HepG2 (cell line): ENCODE data around the gene TOM1L2. TPM values are rescaled to one million over a fixed set of nuclear protein-coding genes. Genes with fewer than 3 reads are reported as not detected.

Source experiments
- ATAC-seq: fragments of 200-7000 bp; cut with Tn5 transposase; 3 replicates; pipeline ENCODE4 v1.9.1; 2020; ENCODE audit warnings: mild to moderate bottlenecking, moderate library complexity
- BruUV-seq: library from RNA; stranded (reverse); fragments of 400-500 nt; replicated peaks from 2 replicates; lab custom pipeline; 2021; lab: Mats Ljungman, UMichigan
- CTCF ChIA-PET: fragments of 300-600 bp; formaldehyde crosslinking; extraction: SDS; loops from one replicate; lab custom pipeline; 2021; ENCODE audit warnings: low total read pairs, inconsistent platforms, low intra/inter-chr PET ratio; lab: Yijun Ruan, JAX
- POLR2A ChIA-PET: fragments of 350-600 bp; sonication (Branson Sonifier 250); formaldehyde crosslinking; loops from one replicate; lab custom pipeline; 2020; ENCODE audit warnings: antibody characterized with exemption, inconsistent platforms; lab: Yijun Ruan, JAX
- DNase-seq: peaks from one replicate; pipeline ENCODE4 v3.0.0-alpha.2; 2015; ENCODE audit warnings: low spot score
- FAIRE-seq: peaks from 3 replicates; lab custom pipeline; 2011; peaks lifted over from hg19 to GRCh38; lab: Jason Lieb, UNC
- H2AFZ ChIP-seq: one replicate; pipeline ENCODE4 v1.6.1; 2011; ENCODE audit warnings: low read length, inconsistent platforms
- H3K27ac ChIP-seq: fragments of 300-600 bp; 3 replicates; pipeline ENCODE4 v1.8.0; 2011; ENCODE audit warnings: mixed run types, mild to moderate bottlenecking, mixed read lengths, low read length, inconsistent platforms; ENCODE audit not compliant: insufficient read depth; ENCODE audit errors: extremely low read length
- H3K27me3 ChIP-seq, 2 experiments: fragments of 200-600 bp in 1 of 2; 2 replicates in 1 of 2; 3 replicates in 1 of 2; pipeline versions ENCODE4 v1.6.0 to v1.8.0; 2011; ENCODE audit warnings: low read length in 2 of 2, mild to moderate bottlenecking in 2 of 2, moderate library complexity in 2 of 2, inconsistent platforms in 1 of 2; ENCODE audit not compliant: insufficient read depth in 2 of 2, control insufficient read depth in 1 of 2
- H3K36me3 ChIP-seq, 2 experiments: fragments of 200-600 bp in 1 of 2; replicated peaks in 1 of 2; 2 replicates in 1 of 2; 3 replicates in 1 of 2; pipeline versions ENCODE4 v1.5.1 to v1.8.0; 2011; ENCODE audit warnings: low read length in 2 of 2, inconsistent platforms in 1 of 2; ENCODE audit not compliant: insufficient read depth in 2 of 2, control insufficient read depth in 1 of 2
- H3K4me1 ChIP-seq: 2 replicates; pipeline ENCODE4 v1.5.1; 2012; ENCODE audit warnings: low read length, inconsistent platforms; ENCODE audit not compliant: insufficient read depth
- H3K4me2 ChIP-seq: 2 replicates; pipeline ENCODE4 v1.6.0; 2011; ENCODE audit warnings: low read depth, low read length, inconsistent platforms
- H3K4me3 ChIP-seq, 3 experiments: fragments of 200-600 bp in 1 of 3; sonication (generic), shearing (Covaris generic) in 1 of 3; replicated peaks in 1 of 3; 2 replicates each; pipeline ENCODE4 v1.5.1; 2011 to 2016; ENCODE audit warnings: low read length in 3 of 3, inconsistent platforms in 2 of 3, low read depth in 2 of 3, mild to moderate bottlenecking in 2 of 3, control low read depth in 1 of 3, mixed read lengths in 1 of 3; ENCODE audit not compliant: insufficient read depth in 1 of 3
- H3K79me2 ChIP-seq: one replicate; pipeline ENCODE4 v1.6.1; 2011; ENCODE audit warnings: low read length, inconsistent platforms; ENCODE audit not compliant: insufficient read depth
- H3K9ac ChIP-seq: 2 replicates; pipeline ENCODE4 v1.6.0; 2011; ENCODE audit warnings: mild to moderate bottlenecking, low read depth, low read length, inconsistent platforms; ENCODE audit not compliant: insufficient read depth
- H3K9me3 ChIP-seq: 2 replicates; pipeline ENCODE4 v1.5.1; 2012; ENCODE audit warnings: mild to moderate bottlenecking, low read length
- H4K20me1 ChIP-seq: 2 replicates; pipeline ENCODE4 v1.6.0; 2011; ENCODE audit warnings: inconsistent platforms, mild to moderate bottlenecking, low read length, moderate library complexity; ENCODE audit not compliant: insufficient read depth
- HNF1A ChIP-seq, 2 experiments: sonication (generic) in 1 of 2; formaldehyde crosslinking in 1 of 2; IDR thresholded peaks; 2 replicates each; pipeline versions ENCODE4 v1.4.0 to v1.6.1; 2016 to 2020; ENCODE audit warnings: borderline replicate concordance in 1 of 2, low read depth in 1 of 2, mild to moderate bottlenecking in 1 of 2, missing genetic modification reagents in 1 of 2
- KDM6A ChIP-seq: IDR thresholded peaks from 2 replicates; pipeline ENCODE4 v1.6.1; 2016; ENCODE audit warnings: low read depth
- RAD51 ChIP-seq: fragments of 450-650 bp; IDR thresholded peaks from 2 replicates; pipeline ENCODE4 v1.6.1; 2016; ENCODE audit warnings: borderline replicate concordance
- RFXAP ChIP-seq: sonication (generic); formaldehyde crosslinking; IDR thresholded peaks from 2 replicates; pipeline ENCODE4 v1.4.0; 2020; ENCODE audit warnings: missing genetic modification reagents, borderline replicate concordance
- SKIL ChIP-seq: sonication (generic); formaldehyde crosslinking; IDR thresholded peaks from 2 replicates; pipeline ENCODE4 v1.8.0; 2022; ENCODE audit warnings: missing genetic modification reagents, mild to moderate bottlenecking, moderate library complexity, borderline replicate concordance
- ZBTB1 ChIP-seq: sonication (generic); formaldehyde crosslinking; IDR thresholded peaks from 2 replicates; pipeline ENCODE4 v1.4.0; 2020; ENCODE audit warnings: missing genetic modification reagents, borderline replicate concordance
- ZKSCAN5 ChIP-seq: sonication (generic); formaldehyde crosslinking; IDR thresholded peaks from 2 replicates; pipeline ENCODE4 v1.5.1; 2020; ENCODE audit warnings: mild to moderate bottlenecking, missing genetic modification reagents
- ZNF562 ChIP-seq: sonication (generic); formaldehyde crosslinking; IDR thresholded peaks from 2 replicates; pipeline ENCODE4 v1.8.0; 2022; ENCODE audit warnings: missing genetic modification reagents, borderline replicate concordance
- WGBS: methylation state at CpG from one replicate; pipeline ENCODE4 v1.1.6; 2017; ENCODE audit warnings: low lambda C conversion rate; 5-methylcytosine and 5-hydroxymethylcytosine counted together
- in situ Hi-C: cut with HindIII; loops from 2 replicates; pipeline ENCODE4 v1.10.0; 2017; ENCODE audit warnings: low pct_unique_long_range_greater_than_20kb; ENCODE audit not compliant: extremely low pct_ligation_motif_present
- intact Hi-C: fragments of 100-400 bp; cut with micrococcal nuclease; formaldehyde crosslinking; loops from one replicate; pipeline ENCODE4 v1.10.0; 2022; ENCODE audit not compliant: unreplicated experiment
- polyA plus RNA-seq, 8 experiments: library from polyadenylated mRNA; depleted of rRNA in 3 of 8; stranded (reverse) in 7 of 8; unstranded in 1 of 8; fragments of >200 nt; fragmentation: Illumina TruSeq in 4 of 8; extraction: Trizol in 4 of 8; gene quantifications; 2 replicates each; pipeline versions ENCODE4 v1.2.1 to v1.2.3, GENCODE V29; 2011 to 2016; ENCODE audit warnings: low read depth in 4 of 8, missing spikeins in 1 of 8, mixed read lengths in 1 of 8; ENCODE audit not compliant: insufficient read depth in 1 of 8
- total RNA-seq, 5 experiments: library from RNA; depleted of rRNA; stranded (reverse); fragments of >200 nt; fragmentation: Illumina TruSeq; extraction: Trizol; gene quantifications; 2 replicates each; pipeline ENCODE4 v1.2.3, GENCODE V29; 2016; ENCODE audit warnings: low read depth in 1 of 5
- TF ChIP-seq, protein P1 (sequence below): conservative IDR thresholded peaks from 2 replicates; pipeline ENCODE4 v1.6.1; 2018; ENCODE audit warnings: missing genetic modification reagents

Gene TOM1L2
- total and polyA plus RNA-seq, 2 of the 13 experiments (the other 11 are each of a cell fraction or from before 2014, with no cell fraction given), result 4.7 to 7.4 TPM

DNA sequence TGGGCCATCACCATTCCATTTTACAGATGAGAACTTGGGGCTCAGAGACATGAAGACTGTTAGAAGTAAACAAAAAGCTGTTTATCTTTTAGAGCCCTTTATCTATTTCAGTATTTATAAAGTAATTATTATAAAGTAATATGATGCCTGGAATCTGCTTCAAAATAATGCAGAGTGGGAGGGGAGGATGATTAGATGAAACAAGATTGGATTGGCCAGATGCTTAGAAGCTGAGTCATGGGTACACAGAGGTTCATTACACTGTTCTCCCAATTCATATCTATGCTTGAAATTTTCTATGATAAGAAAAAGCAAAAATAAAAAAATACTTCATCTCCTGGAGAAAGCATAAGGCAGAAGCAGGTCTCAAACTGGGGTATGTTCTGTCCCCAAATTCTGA is 29.4 kb downstream of the TOM1L2 start:
- no peaks in the 10 kb centered on the region for H3K27me3 ChIP-seq
- H3K9ac ChIP-seq, result no peak overlapping the region
- intact Hi-C loops (no loop called here), in situ Hi-C loops (no loop called here)
- H4K20me1 ChIP-seq, result no peaks in the 10 kb centered on the region
- H3K79me2 ChIP-seq, result no peaks in the 10 kb centered on the region
- ATAC-seq (no peak), FAIRE-seq (no peak), DNase-seq (no peak)
- H3K27ac ChIP-seq, result no peak overlapping the region
- H3K36me3 ChIP-seq, result no peaks in the 10 kb centered on the region
- no peak overlapping the region for H3K4me3 ChIP-seq
- POLR2A ChIA-PET, result interaction anchor here (0.9 to 1.9 kb wide), 4 partner anchors 13 to 30 kb away, joined by 3 to 7 read pairs (median 4); partner anchors contain the start of genes DRC3 and TOM1L2
- no peaks in the 10 kb centered on the region for H3K9me3 ChIP-seq
- no peak overlapping the region for H3K4me2 ChIP-seq
- peaks cover 56% of the 10 kb centered on the region for H3K4me1 ChIP-seq
- no TSS peak for BruUV-seq
- CTCF ChIA-PET, result no interaction called here
- no peak overlapping the region for H2AFZ ChIP-seq
- TF ChIP-seq, protein P1, sequence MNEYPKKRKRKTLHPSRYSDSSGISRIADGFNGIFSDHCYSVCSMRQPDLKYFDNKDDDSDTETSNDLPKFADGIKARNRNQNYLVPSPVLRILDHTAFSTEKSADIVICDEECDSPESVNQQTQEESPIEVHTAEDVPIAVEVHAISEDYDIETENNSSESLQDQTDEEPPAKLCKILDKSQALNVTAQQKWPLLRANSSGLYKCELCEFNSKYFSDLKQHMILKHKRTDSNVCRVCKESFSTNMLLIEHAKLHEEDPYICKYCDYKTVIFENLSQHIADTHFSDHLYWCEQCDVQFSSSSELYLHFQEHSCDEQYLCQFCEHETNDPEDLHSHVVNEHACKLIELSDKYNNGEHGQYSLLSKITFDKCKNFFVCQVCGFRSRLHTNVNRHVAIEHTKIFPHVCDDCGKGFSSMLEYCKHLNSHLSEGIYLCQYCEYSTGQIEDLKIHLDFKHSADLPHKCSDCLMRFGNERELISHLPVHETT (CRISPR knock-in tag), result no peak
- TF ChIP-seq RAD51 (no peak), ZBTB1 (CRISPR knock-in tag) (no peak), ZKSCAN5 (CRISPR knock-in tag) (no peak), ZNF562 (CRISPR knock-in tag) (no peak)

DNA sequence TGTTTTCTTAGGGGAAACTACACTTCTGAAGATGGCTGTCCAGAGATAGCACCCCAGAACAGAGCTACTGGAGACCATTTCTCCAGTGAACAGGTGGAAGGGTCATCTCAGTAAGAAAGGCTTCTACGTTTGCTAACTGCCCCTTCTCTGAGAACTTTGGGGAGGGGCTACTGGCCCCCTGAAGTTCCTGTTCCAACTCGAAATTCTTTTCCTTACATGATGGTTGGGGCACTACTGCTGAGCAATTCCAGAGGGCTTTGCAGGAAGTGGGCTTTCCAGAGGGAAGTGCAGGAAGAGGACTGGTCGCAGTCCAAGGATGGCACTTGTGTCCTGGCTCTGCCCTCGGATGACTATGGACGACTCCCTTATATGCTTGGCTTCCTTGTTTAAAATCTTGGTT is 31.2 kb downstream of the TOM1L2 start:
- no peaks in the 10 kb centered on the region for H3K27me3 ChIP-seq
- H3K9me3 ChIP-seq, result no peaks in the 10 kb centered on the region
- H3K4me2 ChIP-seq, result no peak overlapping the region
- H4K20me1 ChIP-seq, result no peaks in the 10 kb centered on the region
- no TSS peak for BruUV-seq
- no peak overlapping the region for H2AFZ ChIP-seq
- ChIA-PET CTCF (no interaction called here), POLR2A (no interaction called here)
- no peaks in the 10 kb centered on the region for H3K79me2 ChIP-seq
- ATAC-seq (no peak), FAIRE-seq (no peak), DNase-seq (no peak)
- peaks cover 71% of the 10 kb centered on the region for H3K4me1 ChIP-seq
- 84% methylated on average over 5 of the region's 5 CpGs for WGBS
- no peak overlapping the region for H3K4me3 ChIP-seq
- TF ChIP-seq HNF1A (IDR thresholded peaks at IDR 0.05; ENCODE audit: low read depth) (no peak), HNF1A (CRISPR knock-in tag; IDR thresholded peaks at IDR 0.05; ENCODE audit: borderline replicate concordance) (no peak), KDM6A (no peak), RFXAP (CRISPR knock-in tag) (no peak), SKIL (CRISPR knock-in tag) (no peak)
- no peak overlapping the region for H3K27ac ChIP-seq
- H3K36me3 ChIP-seq, result no peaks in the 10 kb centered on the region
- in situ Hi-C loops (no loop called here), intact Hi-C loops (no loop called here)
- H3K9ac ChIP-seq, result no peak overlapping the region
